H1 (cell line): ENCODE data around the gene ZBTB25. TPM values are rescaled to one million over a fixed set of nuclear protein-coding genes. Genes with fewer than 3 reads are reported as not detected.

Source experiments
- BCL11A ChIP-seq, 2 experiments: IDR thresholded peaks; one replicate each; pipeline ENCODE4 v1.6.1; 2011; ENCODE audit warnings: low read depth in 2 of 2, low read length in 2 of 2, mild to moderate bottlenecking in 2 of 2
- BRCA1 ChIP-seq: IDR thresholded peaks from 2 replicates; pipeline ENCODE4 v1.6.1; 2012; ENCODE audit warnings: low read depth, low read length, improper control_type of control experiment
- HDAC6 ChIP-seq: IDR thresholded peaks from one replicate; pipeline ENCODE4 v1.7.1; 2012; ENCODE audit warnings: low read depth, mild to moderate bottlenecking, inconsistent platforms, low read length, moderate library complexity
- RAD21 ChIP-seq, 2 experiments: IDR thresholded peaks in 1 of 2; conservative IDR thresholded peaks in 1 of 2; 2 replicates each; pipeline ENCODE4 v1.6.1; 2011; ENCODE audit warnings: low read depth in 2 of 2, low read length in 2 of 2, improper control_type of control experiment in 1 of 2, inconsistent platforms in 1 of 2, mild to moderate bottlenecking in 1 of 2, moderate library complexity in 1 of 2
- SIN3A ChIP-seq, 2 experiments: IDR thresholded peaks in 1 of 2; conservative IDR thresholded peaks in 1 of 2; 2 replicates each; pipeline ENCODE4 v1.6.1; 2011 to 2012; ENCODE audit warnings: low read length in 2 of 2, improper control_type of control experiment in 1 of 2, low read depth in 1 of 2, mild to moderate bottlenecking in 1 of 2
- SIX5 ChIP-seq: IDR thresholded peaks from 2 replicates; pipeline ENCODE4 v1.6.1; 2011; ENCODE audit warnings: mild to moderate bottlenecking, low read depth, low read length
- SP2 ChIP-seq: IDR thresholded peaks from 2 replicates; pipeline ENCODE4 v1.6.1; 2012; ENCODE audit warnings: mild to moderate bottlenecking, low read length, inconsistent platforms
- TEAD4 ChIP-seq: IDR thresholded peaks from 2 replicates; pipeline ENCODE4 v1.6.1; 2012; ENCODE audit warnings: low read depth, low read length, inconsistent platforms, mixed read lengths
- polyA plus RNA-seq, 7 experiments: library from polyadenylated mRNA; depleted of rRNA in 3 of 7; stranded (reverse) in 5 of 7; unstranded in 2 of 7; fragments of >200 nt in 5 of 7; fragments of 200-250 nt in 2 of 7; gene quantifications; 1 replicate in 5 of 7; 2 replicates in 1 of 7; 4 replicates in 1 of 7; pipeline versions ENCODE4 v1.2.1 to v1.2.3, GENCODE V29; 2011 to 2013; ENCODE audit warnings: missing spikeins in 2 of 7, mixed read lengths in 2 of 7
- total RNA-seq: library from RNA; stranded (reverse); fragmentation: NEBNext Ultra II Directional; extraction: Animal tissue kit (Norgen Biotek cat#: 25700); gene quantifications from 2 replicates; pipeline ENCODE4 v1.2.1, GENCODE V29; 2021

The ZBTB25 gene
- total and polyA plus RNA-seq, 2 of the 8 experiments (the other 6 are each of a cell fraction or from before 2014, with no cell fraction given): 5.4 to 11.4 TPM

DNA sequence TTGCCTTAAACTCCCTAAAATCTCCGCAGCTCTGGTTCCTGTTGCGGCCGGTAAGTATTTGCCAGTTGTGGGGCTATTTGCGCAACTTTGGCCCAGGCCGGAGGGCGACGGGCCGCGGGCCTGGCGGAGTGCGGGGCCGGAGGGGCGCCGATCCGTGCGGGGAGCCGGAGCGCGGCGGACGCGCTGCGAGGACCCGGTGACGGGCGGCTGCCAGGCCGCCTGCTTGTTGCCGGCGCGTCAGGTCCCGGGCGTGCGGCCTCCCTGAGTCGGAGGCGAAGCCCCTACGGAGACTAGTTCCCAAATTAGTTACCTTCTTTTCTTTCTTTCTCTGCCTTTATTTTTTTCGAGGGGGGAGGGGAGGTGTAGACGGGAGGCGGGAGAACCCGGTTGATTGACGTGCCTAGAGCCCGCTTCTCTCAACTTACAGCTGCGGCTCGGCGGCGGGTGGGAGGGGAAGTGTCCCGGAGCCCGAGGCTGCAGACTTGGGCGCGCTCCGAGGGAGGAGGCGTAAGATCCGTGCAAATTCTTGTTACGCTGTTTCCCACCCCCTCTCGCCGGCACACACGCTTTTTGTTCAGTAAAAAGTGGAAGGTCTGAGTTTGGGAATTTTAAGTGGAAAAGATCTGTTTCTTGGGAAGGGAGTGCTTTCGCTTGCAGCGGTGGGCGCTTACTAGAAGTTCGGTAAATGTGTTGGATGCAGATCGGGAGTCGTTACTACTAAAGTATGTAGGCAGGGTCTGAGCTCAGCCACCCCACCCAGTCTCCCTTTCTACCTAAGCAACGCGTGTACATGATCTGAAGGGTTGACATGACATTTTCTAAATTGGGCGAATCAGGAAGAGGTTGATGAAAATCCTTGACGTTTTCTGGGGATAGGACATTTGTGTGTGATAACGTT, 1.5 kb upstream of the ZBTB25 start (continued):
- TF ChIP-seq RAD21 (IDR thresholded peaks at IDR 0.05 in 1 of 2, conservative IDR thresholded peaks at IDR 0.05 in 1 of 2; ENCODE audit: low read depth in 2 of 2, low read length in 2 of 2): no peak
- TF ChIP-seq TEAD4: no peak
- TF ChIP-seq SIX5: no peak
- no peak for TF ChIP-seq SP2
- TF ChIP-seq BRCA1: no peak
- no peak for TF ChIP-seq BCL11A (IDR thresholded peaks at IDR 0.05; ENCODE audit: low read depth in 2 of 2, low read length in 2 of 2)
- TF ChIP-seq SIN3A (conservative IDR thresholded peaks at IDR 0.05 in 1 of 2, IDR thresholded peaks at IDR 0.05 in 1 of 2; ENCODE audit: low read depth in 1 of 2, low read length in 2 of 2): peak; percentile 19 to 50; a peak in 2 of 4 replicates
- TF ChIP-seq HDAC6: no peak
